ENCODE measurements around the gene RNF214.
"Not testable (repeated sequence)": the region's sequence is repeated elsewhere in the genome, so short reads cannot be mapped to it uniquely, and the experiment has no call there.

The RNF214 gene

DNA sequence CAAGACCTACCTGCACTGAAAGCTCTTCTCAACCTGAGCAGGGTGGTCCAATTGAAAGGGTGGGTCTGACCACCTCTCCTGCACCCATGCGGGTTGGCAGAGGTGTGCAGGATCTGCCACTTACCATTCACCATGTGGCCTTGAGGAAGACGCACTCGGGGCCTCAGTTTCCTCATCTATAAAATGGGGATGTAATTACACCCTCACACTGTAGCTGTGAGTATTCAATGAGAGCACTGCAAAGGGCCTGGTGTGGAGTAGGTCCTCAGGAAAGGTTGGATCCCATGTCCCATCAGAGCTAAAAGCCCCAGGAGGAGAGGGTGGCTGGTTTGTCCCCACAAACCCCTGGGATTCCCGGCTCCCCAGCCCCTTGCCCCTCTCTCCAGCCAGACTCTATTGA lies 33.9 kb upstream of the RNF214 start:
- no peak for DNase-seq

GRCh38 chr11:117199053-117199915 lies 33.2 kb upstream of the RNF214 start, which contains the start of gene TAGLN:
TSS of gene TAGLN (plus strand) at chr11:117199370. CDS start at chr11:117203014, 3,644 bp downstream.
- no peak for DNase-seq

DNA sequence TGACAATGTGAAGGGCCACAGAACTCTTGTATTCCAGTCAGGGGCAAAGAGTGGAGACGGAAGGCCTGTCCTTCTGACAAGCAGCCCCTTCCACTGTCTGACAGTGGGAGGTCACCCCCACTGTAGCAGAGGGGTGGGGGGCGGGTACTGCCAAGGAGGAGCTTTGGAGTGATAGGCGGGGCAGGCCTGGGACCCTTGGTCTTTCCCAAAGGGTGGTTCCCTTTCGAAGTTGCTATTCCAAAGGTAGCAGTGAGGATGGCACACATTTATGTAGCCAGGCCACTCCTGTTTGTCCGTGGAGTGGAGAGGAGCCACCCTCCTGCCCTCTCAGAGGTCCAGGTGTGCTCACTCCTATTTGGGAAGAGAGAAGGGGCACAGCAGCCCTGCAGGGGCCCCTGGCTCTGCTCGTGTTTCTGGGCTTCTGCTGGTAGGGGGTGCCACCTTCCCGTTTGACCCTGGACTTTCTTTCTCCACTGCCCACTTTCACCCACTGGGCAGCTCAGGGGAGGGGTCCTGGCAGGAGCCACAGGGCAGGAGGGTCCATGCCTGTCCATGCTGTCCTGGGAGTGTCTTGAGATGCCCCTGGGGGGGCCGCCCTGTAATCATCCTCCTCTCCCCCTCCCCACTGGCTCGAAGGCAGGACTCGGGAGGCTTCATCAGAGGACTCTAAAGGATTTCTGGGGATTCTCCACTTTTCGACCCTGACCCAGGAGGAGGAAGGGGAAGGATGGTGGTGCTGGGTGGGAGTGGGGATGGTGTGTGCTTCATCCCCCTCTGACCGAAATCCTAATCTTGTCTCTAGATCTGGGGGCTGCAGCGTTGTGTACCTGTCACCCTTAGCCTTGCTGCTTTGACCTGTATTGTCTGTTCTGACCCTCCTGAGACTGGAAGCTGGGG lies 32.3 kb upstream of the RNF214 start:
- DNase-seq, result no peak

DNA sequence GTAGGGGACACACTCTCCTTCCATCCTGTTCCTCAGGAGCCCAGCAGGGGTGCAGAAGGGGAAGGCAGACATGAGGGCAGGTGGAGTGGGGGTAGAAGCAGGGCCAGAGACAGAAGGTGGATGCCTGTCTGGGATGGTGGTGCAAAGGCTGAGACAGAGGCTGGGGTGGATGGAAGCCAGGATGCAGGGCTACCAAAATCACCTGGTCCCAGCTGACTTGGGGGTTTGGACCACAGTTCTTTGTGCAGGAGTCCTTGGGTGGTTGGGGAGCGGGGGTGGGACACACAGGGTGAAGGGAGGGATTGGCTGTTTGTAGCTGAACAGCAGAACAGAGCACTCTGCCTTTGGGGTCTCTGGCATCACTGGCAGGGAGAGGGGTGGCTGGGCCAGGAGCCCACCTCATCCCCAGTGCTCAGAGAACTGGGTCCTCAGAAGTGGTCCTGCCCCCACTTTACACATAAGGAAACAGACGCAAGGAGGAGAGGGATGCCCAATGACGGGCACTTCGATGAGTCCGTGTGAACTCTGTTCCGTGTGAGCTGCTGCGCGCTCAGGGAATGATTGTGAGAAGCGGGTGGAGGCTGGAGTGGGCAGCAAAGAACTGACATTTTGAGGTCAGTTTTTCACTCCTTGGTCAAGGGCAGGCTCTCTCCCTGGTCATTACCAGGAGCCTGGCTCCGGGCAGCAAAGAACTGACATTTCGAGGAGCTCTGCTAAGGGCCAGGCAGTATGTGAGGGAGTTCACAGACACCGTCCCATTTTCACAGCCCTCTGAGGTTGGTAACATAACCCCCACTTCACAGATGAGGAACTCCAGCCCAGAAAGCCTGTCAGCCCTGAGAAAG lies 31.4 kb upstream of the RNF214 start:
- DNase-seq, result no peak

DNA sequence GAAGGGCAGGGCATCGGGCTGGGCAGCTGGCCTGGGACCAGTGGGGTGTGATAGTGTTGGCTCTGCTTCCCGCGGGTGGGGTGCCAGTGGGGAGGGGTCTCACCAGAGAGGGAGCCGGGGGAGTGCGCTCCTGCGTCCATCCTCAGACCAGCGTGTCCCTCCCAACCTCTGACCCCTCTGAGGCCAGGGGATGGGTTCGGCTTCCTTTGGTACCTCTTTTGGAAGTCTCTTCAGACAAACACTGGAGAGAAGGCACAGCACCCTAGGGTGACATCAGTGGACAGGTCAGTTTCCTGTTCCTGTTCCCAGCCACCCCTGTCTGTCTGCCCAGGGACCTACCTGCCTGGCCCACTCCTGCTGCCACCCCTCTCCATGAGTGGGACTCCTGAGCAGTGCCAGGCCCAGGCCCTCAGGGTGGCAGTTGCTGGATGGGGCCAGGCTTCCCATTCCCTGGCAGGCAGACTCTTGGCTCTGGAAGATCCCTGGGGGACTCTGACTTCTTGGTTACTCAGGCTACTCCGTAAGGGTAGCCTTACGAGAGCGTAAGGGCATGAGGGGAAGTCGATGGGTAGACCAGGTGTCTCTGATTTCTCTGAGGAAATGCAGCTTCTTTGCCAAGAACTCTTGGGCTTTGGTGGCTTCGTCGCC lies 30.7 kb upstream of the RNF214 start:
- no peak for DNase-seq

DNA sequence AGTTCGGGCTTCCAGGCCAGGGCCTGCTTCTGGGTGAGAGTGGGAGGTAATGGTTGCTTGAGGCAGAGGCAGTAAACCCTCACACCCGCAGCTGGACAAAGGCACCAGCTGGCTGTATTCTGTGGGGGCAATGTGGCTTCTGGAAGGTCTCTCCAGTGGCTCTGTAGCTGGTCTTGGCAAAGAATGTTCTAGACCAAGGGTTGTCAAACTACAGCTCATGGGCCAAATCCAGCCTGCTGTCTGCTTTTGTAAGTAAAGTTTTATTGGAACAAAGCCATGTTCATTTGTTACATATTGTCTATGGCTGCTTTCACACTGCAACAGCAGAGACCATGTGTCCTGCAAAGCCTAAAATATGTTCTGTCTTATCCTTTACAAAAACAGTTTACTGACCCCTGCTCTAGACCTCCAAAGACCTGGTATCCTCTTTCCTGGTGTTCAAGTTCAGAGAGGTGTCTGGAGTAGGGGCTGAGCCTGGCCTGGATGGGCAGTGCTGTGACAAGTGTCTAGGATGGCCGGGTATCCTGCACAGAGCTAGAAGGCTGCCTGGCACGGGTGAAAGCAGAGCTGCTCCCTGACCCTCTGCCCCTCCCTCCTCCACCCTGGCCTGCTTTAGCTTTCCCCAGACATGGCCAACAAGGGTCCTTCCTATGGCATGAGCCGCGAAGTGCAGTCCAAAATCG lies 29.9 kb upstream of the RNF214 start:
- DNase-seq, result no peak

- no peak for DNase-seq
Measured at GRCh38 chr11:117203069-117203407, 29.4 kb upstream of the RNF214 start.

DNA sequence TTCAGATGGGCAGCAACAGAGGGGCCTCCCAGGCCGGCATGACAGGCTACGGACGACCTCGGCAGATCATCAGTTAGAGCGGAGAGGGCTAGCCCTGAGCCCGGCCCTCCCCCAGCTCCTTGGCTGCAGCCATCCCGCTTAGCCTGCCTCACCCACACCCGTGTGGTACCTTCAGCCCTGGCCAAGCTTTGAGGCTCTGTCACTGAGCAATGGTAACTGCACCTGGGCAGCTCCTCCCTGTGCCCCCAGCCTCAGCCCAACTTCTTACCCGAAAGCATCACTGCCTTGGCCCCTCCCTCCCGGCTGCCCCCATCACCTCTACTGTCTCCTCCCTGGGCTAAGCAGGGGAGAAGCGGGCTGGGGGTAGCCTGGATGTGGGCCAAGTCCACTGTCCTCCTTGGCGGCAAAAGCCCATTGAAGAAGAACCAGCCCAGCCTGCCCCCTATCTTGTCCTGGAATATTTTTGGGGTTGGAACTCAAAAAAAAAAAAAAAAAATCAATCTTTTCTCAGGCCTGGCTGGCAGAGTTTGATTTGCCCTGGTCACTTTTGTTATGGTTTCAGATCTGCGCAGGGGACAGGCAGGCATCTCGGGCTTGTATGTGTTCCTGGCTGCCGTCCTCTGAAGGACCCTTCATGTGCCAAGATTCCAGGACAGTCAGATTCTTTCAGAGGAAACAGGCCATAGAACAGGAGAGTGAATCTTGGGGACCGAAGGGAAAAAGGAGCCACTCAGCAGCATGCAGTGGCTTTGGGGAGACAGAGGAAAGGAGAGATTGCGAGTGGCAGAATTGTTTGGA lies 28.0 kb upstream of the RNF214 start:
- DNase-seq, result no peak

DNA sequence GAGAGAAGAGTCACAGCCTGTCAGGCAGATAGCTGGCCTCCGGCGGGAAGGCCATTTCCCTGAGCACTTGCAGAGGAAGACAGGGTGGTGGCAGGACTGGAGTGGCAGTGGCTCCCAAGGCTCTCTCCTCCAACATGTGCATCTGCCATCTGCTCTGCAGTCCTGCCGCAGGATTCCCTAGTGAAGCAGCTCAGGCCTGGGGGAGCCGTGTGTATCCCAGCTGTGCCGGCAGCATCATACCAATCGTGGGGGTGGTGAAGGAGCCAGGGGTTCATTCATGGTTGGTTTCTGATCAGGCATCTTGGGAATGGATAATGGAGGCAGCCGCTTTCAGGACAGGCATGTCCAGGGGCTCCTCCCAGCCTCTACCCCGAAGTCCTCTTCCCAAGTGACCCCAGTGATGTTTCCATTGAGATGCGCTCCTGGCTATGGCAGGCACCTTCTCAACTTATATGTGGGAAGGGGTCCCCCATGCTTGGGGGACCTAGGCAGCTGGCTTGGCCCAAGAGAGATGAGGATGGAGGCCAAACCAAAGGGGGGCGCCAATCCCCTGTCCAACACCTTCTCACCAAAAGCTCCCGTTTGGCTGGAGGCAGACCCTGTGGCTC lies 27.2 kb upstream of the RNF214 start:
- no peak for DNase-seq

DNA sequence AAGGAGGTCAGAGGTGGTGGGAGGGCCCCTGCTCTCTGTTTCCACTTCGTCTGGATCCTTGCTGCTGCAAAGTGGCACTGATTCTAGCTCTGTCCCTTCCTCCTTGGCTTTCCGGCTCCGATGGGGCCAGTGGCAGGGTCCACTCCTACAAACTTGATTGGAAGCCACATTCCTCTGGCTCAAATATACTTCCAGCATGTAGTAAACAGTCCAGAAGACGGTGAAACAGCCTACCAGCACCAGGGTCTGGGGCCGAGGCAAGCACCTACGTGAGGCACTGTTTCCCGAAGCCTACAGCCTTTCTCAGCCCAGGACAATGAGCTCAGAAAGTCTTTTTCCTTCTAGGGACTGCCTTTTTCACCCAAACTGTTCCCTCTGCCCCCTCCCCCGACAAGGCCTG lies 26.4 kb upstream of the RNF214 start:
- DNase-seq, result not testable (repeated sequence)

DNA sequence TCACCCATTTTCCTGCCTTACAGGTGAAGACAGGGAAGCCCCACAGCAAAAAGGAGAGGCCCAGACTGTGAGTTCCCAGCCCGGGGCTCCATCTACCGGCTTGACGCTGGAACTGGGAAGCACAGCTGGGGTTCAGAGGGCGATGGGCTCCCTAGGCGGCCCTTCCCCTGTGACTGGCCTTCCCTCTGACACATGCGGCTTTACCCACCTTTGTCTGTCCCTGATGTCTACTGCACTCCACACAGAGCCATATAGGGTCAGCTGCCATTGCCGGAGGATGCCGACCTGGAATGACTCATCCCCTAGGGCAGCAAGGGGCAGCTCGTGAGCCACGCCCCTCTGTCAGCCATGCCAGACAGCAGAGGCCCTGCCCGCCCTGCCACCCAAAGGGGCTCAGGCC lies 25.6 kb upstream of the RNF214 start:
- not testable (repeated sequence) for DNase-seq

DNA sequence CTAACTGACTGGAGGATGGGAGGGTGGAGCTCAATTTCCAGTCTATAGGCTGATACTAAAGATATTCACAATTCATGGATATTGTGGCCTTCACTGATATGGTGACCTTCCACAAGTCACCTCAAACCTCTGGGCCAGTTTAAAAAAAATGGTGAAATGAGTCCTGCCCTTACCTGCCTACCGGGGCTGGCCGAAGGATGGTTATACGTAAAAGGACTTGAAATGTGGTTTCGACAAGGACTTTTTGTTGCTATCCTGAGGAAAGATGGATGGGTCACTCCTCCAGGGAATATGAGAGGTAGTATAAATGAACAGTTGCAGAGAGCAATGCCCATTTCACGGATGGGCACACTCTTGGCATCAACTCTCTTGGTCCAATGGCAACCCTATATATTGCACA lies 25.0 kb upstream of the RNF214 start:
- DNase-seq, result not testable (repeated sequence)

GRCh38 chr11:117208710-117209109 lies 23.8 kb upstream of the RNF214 start:
- not testable (repeated sequence) for DNase-seq

- DNase-seq, result not testable (repeated sequence)
Measured at GRCh38 chr11:117209351-117210125, 22.9 kb upstream of the RNF214 start.

GRCh38 chr11:117210620-117211019 lies 21.9 kb upstream of the RNF214 start:
- DNase-seq, result no peak

- DNase-seq, result no peak
Measured at GRCh38 chr11:117212697-117213355, 19.6 kb upstream of the RNF214 start.

GRCh38 chr11:117214404-117215110 lies 17.9 kb upstream of the RNF214 start:
- no peak for DNase-seq

All from stimulated activated CD4-positive, alpha-beta T cell treated with anti-CD3 and anti-CD28 coated beads, Interleukin-12 subunit alpha, Interleukin-12 subunit beta, amount 100 ng/mL, for 4 hours (primary cell).